HEK293 (cell line): ENCODE results near the gene PSMB11.
A peak's percentile ranks its signal among the peaks of the same experiment; 100 is the strongest.

Source experiments
- CTCF ChIP-seq: fragments of 450-650 bp; formaldehyde crosslinking; IDR thresholded peaks from 2 replicates; pipeline ENCODE4 v1.5.1; 2016; ENCODE audit warnings: missing biosample characterization, missing genetic modification characterization
- EGR2 ChIP-seq: fragments of 450-650 bp; formaldehyde crosslinking; IDR thresholded peaks from 2 replicates; pipeline ENCODE4 v1.5.1; 2016; ENCODE audit warnings: low read depth, missing biosample characterization, missing genetic modification characterization
- KLF1 ChIP-seq: fragments of 450-650 bp; formaldehyde crosslinking; IDR thresholded peaks from 2 replicates; pipeline ENCODE4 v1.5.1; 2016; ENCODE audit warnings: missing biosample characterization, missing genetic modification characterization
- TRIM28 ChIP-seq: IDR thresholded peaks from 2 replicates; pipeline ENCODE4 v1.6.1; 2011; ENCODE audit warnings: low read length, control low read depth, borderline replicate concordance
- ZBTB48 ChIP-seq: fragments of 450-650 bp; formaldehyde crosslinking; IDR thresholded peaks from 2 replicates; pipeline ENCODE4 v1.5.1; 2016; ENCODE audit warnings: missing biosample characterization, missing genetic modification characterization
- ZNF274 ChIP-seq, 2 experiments: fragments of 200-500 bp in 1 of 2; fragments of 450-650 bp in 1 of 2; sonication (Bioruptor generic) in 1 of 2; formaldehyde crosslinking in 1 of 2; IDR thresholded peaks; 2 replicates each; pipeline versions ENCODE4 v1.5.1 to v1.6.1; 2014 to 2016; ENCODE audit warnings: borderline replicate concordance in 1 of 2, inconsistent platforms in 1 of 2, low read length in 1 of 2, missing biosample characterization in 1 of 2, missing genetic modification characterization in 1 of 2
- ZNF302 ChIP-seq: fragments of 450-650 bp; formaldehyde crosslinking; IDR thresholded peaks from 2 replicates; pipeline ENCODE4 v1.5.1; 2016; ENCODE audit warnings: missing biosample characterization, missing genetic modification characterization, low read depth
- ZNF335 ChIP-seq: fragments of 450-650 bp; formaldehyde crosslinking; conservative IDR thresholded peaks from 2 replicates; pipeline ENCODE4 v1.5.1; 2016; ENCODE audit warnings: missing biosample characterization, missing genetic modification characterization
- ZNF624 ChIP-seq: fragments of 450-650 bp; formaldehyde crosslinking; IDR thresholded peaks from 2 replicates; pipeline ENCODE4 v1.5.1; 2017; ENCODE audit warnings: missing biosample characterization, missing genetic modification characterization
- TF ChIP-seq, protein P1 (sequence below): fragments of 450-650 bp; formaldehyde crosslinking; IDR thresholded peaks from 2 replicates; pipeline ENCODE4 v1.5.1; 2016; ENCODE audit warnings: missing biosample characterization, missing genetic modification characterization
- TF ChIP-seq, protein P2 (sequence below): fragments of 450-650 bp; IDR thresholded peaks from 2 replicates; pipeline ENCODE4 v1.5.1; 2018; ENCODE audit warnings: missing biosample characterization, missing genetic modification characterization
- TF ChIP-seq, protein P3 (sequence below): sonication (generic); formaldehyde crosslinking; IDR thresholded peaks from 2 replicates; pipeline ENCODE4 v1.8.1; 2022; ENCODE audit warnings: mild to moderate bottlenecking, moderate library complexity, missing genetic modification reagents

GRCh38 chr14:23006544-23007419 is 35.2 kb upstream of the PSMB11 start:
- TF ChIP-seq TRIM28, result peak; percentile 85; the same call in 1 of the 2 replicates
- TF ChIP-seq CTCF (tag by site-specific recombination), result peak; percentile 85
- TF ChIP-seq KLF1 (tag by site-specific recombination), result peak; percentile 54
- TF ChIP-seq, protein P1, sequence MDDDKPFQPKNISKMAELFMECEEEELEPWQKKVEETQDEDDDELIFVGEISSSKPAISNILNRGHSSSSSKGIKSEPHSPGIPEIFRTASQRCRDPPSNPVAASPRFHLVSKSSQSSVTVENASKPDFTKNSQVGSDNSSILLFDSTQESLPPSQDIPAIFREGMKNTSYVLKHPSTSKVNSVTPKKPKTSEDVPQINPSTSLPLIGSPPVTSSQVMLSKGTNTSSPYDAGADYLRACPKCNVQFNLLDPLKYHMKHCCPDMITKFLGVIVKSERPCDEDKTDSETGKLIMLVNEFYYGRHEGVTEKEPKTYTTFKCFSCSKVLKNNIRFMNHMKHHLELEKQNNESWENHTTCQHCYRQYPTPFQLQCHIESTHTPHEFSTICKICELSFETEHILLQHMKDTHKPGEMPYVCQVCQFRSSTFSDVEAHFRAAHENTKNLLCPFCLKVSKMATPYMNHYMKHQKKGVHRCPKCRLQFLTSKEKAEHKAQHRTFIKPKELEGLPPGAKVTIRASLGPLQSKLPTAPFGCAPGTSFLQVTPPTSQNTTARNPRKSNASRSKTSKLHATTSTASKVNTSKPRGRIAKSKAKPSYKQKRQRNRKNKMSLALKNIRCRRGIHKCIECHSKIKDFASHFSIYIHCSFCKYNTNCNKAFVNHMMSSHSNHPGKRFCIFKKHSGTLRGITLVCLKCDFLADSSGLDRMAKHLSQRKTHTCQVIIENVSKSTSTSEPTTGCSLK (tag by site-specific recombination), result no peak
- TF ChIP-seq, protein P2, sequence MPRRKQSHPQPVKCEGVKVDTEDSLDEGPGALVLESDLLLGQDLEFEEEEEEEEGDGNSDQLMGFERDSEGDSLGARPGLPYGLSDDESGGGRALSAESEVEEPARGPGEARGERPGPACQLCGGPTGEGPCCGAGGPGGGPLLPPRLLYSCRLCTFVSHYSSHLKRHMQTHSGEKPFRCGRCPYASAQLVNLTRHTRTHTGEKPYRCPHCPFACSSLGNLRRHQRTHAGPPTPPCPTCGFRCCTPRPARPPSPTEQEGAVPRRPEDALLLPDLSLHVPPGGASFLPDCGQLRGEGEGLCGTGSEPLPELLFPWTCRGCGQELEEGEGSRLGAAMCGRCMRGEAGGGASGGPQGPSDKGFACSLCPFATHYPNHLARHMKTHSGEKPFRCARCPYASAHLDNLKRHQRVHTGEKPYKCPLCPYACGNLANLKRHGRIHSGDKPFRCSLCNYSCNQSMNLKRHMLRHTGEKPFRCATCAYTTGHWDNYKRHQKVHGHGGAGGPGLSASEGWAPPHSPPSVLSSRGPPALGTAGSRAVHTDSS (tag by site-specific recombination), result 0 out of 2 replicates have a peak, but pooled peaks have one; percentile 11
- no peak for TF ChIP-seq ZNF624 (tag by site-specific recombination)
- peak; percentile 78 for TF ChIP-seq EGR2 (tag by site-specific recombination)
- peak; percentile 87 for TF ChIP-seq ZNF335 (tag by site-specific recombination)
- TF ChIP-seq ZBTB48 (tag by site-specific recombination), result peak; percentile 91
- TF ChIP-seq ZNF302 (tag by site-specific recombination), result no peak
- no peak for TF ChIP-seq ZNF274 (IDR thresholded peaks at IDR 0.05; ENCODE audit: low read length)
- no peak for TF ChIP-seq ZNF274 (tag by site-specific recombination; IDR thresholded peaks at IDR 0.05; ENCODE audit: borderline replicate concordance)
- TF ChIP-seq, protein P3, sequence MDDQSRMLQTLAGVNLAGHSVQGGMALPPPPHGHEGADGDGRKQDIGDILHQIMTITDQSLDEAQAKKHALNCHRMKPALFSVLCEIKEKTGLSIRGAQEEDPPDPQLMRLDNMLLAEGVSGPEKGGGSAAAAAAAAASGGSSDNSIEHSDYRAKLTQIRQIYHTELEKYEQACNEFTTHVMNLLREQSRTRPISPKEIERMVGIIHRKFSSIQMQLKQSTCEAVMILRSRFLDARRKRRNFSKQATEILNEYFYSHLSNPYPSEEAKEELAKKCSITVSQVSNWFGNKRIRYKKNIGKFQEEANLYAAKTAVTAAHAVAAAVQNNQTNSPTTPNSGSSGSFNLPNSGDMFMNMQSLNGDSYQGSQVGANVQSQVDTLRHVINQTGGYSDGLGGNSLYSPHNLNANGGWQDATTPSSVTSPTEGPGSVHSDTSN (CRISPR knock-in tag), result peak; percentile 79; the same call in 1 of the 2 replicates
